IMR-90 (cell line): ENCODE measurements around the gene NTRK3. TPM values are rescaled to one million over a fixed set of nuclear protein-coding genes. Genes with fewer than 3 reads are reported as not detected.

Experiments used
- ATAC-seq: fragments of 200-7000 bp; cut with Tn5 transposase; 2 replicates; pipeline ENCODE4 v1.9.1; 2020; ENCODE audit warnings: low read depth, mild to moderate bottlenecking, moderate library complexity
- BruUV-seq: library from RNA; stranded (reverse); fragments of 400-500 nt; replicated peaks from 2 replicates; lab custom pipeline; 2021; lab: Mats Ljungman, UMichigan
- CTCF ChIA-PET: fragments of 300-600 bp; formaldehyde crosslinking; extraction: SDS; loops from one replicate; lab custom pipeline; 2021; ENCODE audit warnings: antibody characterized with exemption; lab: Yijun Ruan, JAX
- POLR2A ChIA-PET: fragments of 300-600 bp; sonication (Branson Sonifier 250); formaldehyde crosslinking; loops from one replicate; lab custom pipeline; 2022; ENCODE audit warnings: antibody characterized with exemption; ENCODE audit not compliant: unreplicated experiment; lab: Charles Lee
- DNase-seq: peaks from one replicate; pipeline ENCODE4 v3.0.0; 2013
- H2AFZ ChIP-seq: replicated peaks from 2 replicates; pipeline ENCODE3; 2013; ENCODE audit warnings: low read length, mild to moderate bottlenecking; ENCODE audit not compliant: poor library complexity
- H2AK5ac ChIP-seq: 2 replicates; pipeline ENCODE4 v1.6.1; 2013; ENCODE audit warnings: low read depth, low read length, inconsistent platforms
- H2AK9ac ChIP-seq: replicated peaks from 2 replicates; pipeline ENCODE3; 2013; ENCODE audit warnings: mild to moderate bottlenecking, low read depth, low read length, moderate library complexity; ENCODE audit not compliant: poor library complexity
- H2BK120ac ChIP-seq: 2 replicates; pipeline ENCODE4 v1.6.1; 2013; ENCODE audit warnings: low read depth, low read length, inconsistent platforms
- H2BK15ac ChIP-seq: 3 replicates; pipeline ENCODE4 v1.6.1; 2013; ENCODE audit warnings: low read depth, low read length, inconsistent platforms
- H2BK20ac ChIP-seq: 2 replicates; pipeline ENCODE4 v1.6.1; 2013; ENCODE audit warnings: low read depth, mild to moderate bottlenecking, inconsistent platforms, low read length, moderate library complexity
- H2BK5ac ChIP-seq: 2 replicates; pipeline ENCODE4 v1.6.1; 2013; ENCODE audit warnings: mild to moderate bottlenecking, low read depth, low read length, inconsistent platforms; ENCODE audit not compliant: poor library complexity, severe bottlenecking
- H3K14ac ChIP-seq: replicated peaks from 2 replicates; pipeline ENCODE4 v1.6.1; 2013; ENCODE audit warnings: low read depth, low read length, inconsistent platforms
- H3K18ac ChIP-seq: 2 replicates; pipeline ENCODE4 v1.6.1; 2013; ENCODE audit warnings: low read depth, low read length, control low read depth
- H3K23ac ChIP-seq: 2 replicates; pipeline ENCODE4 v1.6.1; 2013; ENCODE audit warnings: low read depth, low read length, inconsistent platforms
- H3K27ac ChIP-seq: 2 replicates; pipeline ENCODE4 v1.5.1; 2013; ENCODE audit warnings: mild to moderate bottlenecking, control low read depth, low read length; ENCODE audit not compliant: insufficient read depth
- H3K27me3 ChIP-seq: 2 replicates; pipeline ENCODE4 v1.6.1; 2013; ENCODE audit warnings: low read length; ENCODE audit not compliant: control insufficient read depth, insufficient read depth
- H3K36me3 ChIP-seq: 2 replicates; pipeline ENCODE4 v1.6.1; 2013; ENCODE audit warnings: low read length, mixed read lengths; ENCODE audit not compliant: control insufficient read depth, insufficient read depth
- H3K4ac ChIP-seq: 2 replicates; pipeline ENCODE4 v1.6.1; 2013; ENCODE audit warnings: low read depth, low read length, inconsistent platforms
- H3K4me1 ChIP-seq: 2 replicates; pipeline ENCODE4 v1.6.1; 2013; ENCODE audit warnings: low read length, mixed read lengths; ENCODE audit not compliant: control insufficient read depth, insufficient read depth
- H3K4me2 ChIP-seq: 2 replicates; pipeline ENCODE4 v1.6.1; 2013; ENCODE audit warnings: low read depth, mild to moderate bottlenecking, control low read depth, low read length, moderate library complexity
- H3K4me3 ChIP-seq: 2 replicates; pipeline ENCODE4 v1.5.1; 2013; ENCODE audit warnings: low read depth, mild to moderate bottlenecking, control low read depth, low read length, moderate library complexity; ENCODE audit not compliant: insufficient read depth
- H3K56ac ChIP-seq: 2 replicates; pipeline ENCODE4 v1.6.1; 2013; ENCODE audit warnings: low read length, inconsistent platforms; ENCODE audit not compliant: insufficient read depth; ENCODE audit errors: extremely low read depth
- H3K79me1 ChIP-seq, 2 experiments: 2 replicates each; pipeline ENCODE4 v1.6.1; 2013; ENCODE audit warnings: low read length in 2 of 2, inconsistent platforms in 1 of 2, low read depth in 1 of 2
- H3K9ac ChIP-seq: 2 replicates; pipeline ENCODE4 v1.6.1; 2013; ENCODE audit warnings: low read depth, low read length, control low read depth
- H3K9me1 ChIP-seq: 2 replicates; pipeline ENCODE4 v1.6.1; 2013; ENCODE audit warnings: low read length, inconsistent platforms; ENCODE audit not compliant: insufficient read depth
- H3K9me3 ChIP-seq: 2 replicates; pipeline ENCODE4 v1.6.1; 2013; ENCODE audit warnings: low read length; ENCODE audit not compliant: control insufficient read depth, insufficient read depth
- H4K20me1 ChIP-seq: 2 replicates; pipeline ENCODE4 v1.6.1; 2013; ENCODE audit warnings: low read length, inconsistent platforms; ENCODE audit not compliant: insufficient read depth
- H4K5ac ChIP-seq: 2 replicates; pipeline ENCODE4 v1.6.1; 2013; ENCODE audit warnings: mild to moderate bottlenecking, low read depth, low read length, control low read depth
- H4K8ac ChIP-seq, 2 experiments: 2 replicates each; pipeline ENCODE4 v1.6.1; 2013; ENCODE audit warnings: low read depth in 2 of 2, low read length in 2 of 2, control low read depth in 1 of 2, inconsistent platforms in 1 of 2
- H4K91ac ChIP-seq: 2 replicates; pipeline ENCODE4 v1.6.1; 2013; ENCODE audit warnings: low read depth, low read length, inconsistent platforms; ENCODE audit not compliant: insufficient read depth
- BHLHE40 ChIP-seq: fragments of 150-350 bp; IDR thresholded peaks from 2 replicates; pipeline ENCODE4 v1.6.1; 2016; ENCODE audit warnings: mild to moderate bottlenecking, low read depth, low read length
- CEBPB ChIP-seq: IDR thresholded peaks from 2 replicates; pipeline ENCODE4 v1.6.1; 2012; ENCODE audit warnings: low read depth, low read length, improper control_type of control experiment
- CHD1 ChIP-seq: IDR thresholded peaks from 2 replicates; pipeline ENCODE4 v1.6.1; 2012; ENCODE audit warnings: low read depth, low read length, improper control_type of control experiment
- FOS ChIP-seq: fragments of 150-350 bp; IDR thresholded peaks from 2 replicates; pipeline ENCODE4 v1.6.1; 2016; ENCODE audit warnings: low read depth, low read length
- MAFK ChIP-seq: IDR thresholded peaks from 2 replicates; pipeline ENCODE4 v1.6.1; 2012; ENCODE audit warnings: low read depth, low read length, improper control_type of control experiment
- MAZ ChIP-seq: IDR thresholded peaks from 2 replicates; pipeline ENCODE4 v1.6.1; 2012; ENCODE audit warnings: low read depth, mild to moderate bottlenecking, low read length, improper control_type of control experiment, moderate library complexity, borderline replicate concordance
- MXI1 ChIP-seq: IDR thresholded peaks from 2 replicates; pipeline ENCODE4 v1.6.1; 2012; ENCODE audit warnings: low read depth, mild to moderate bottlenecking, low read length, moderate library complexity, borderline replicate concordance
- NFE2L2 ChIP-seq: fragments of 150-350 bp; IDR thresholded peaks from 2 replicates; pipeline ENCODE4 v1.6.1; 2016; ENCODE audit warnings: low read depth, mild to moderate bottlenecking, low read length
- POLR2A ChIP-seq: IDR thresholded peaks from 2 replicates; pipeline ENCODE4 v1.6.1; 2012; ENCODE audit warnings: mild to moderate bottlenecking, low read depth, low read length
- RAD21 ChIP-seq: IDR thresholded peaks from 2 replicates; pipeline ENCODE4 v1.6.1; 2012; ENCODE audit warnings: low read length, improper control_type of control experiment
- RCOR1 ChIP-seq: IDR thresholded peaks from 2 replicates; pipeline ENCODE4 v1.6.1; 2012; ENCODE audit warnings: mild to moderate bottlenecking, low read length, improper control_type of control experiment; ENCODE audit not compliant: insufficient replicate concordance
- RFX5 ChIP-seq: IDR thresholded peaks from 2 replicates; pipeline ENCODE4 v1.8.0; 2012; ENCODE audit warnings: low read depth, mild to moderate bottlenecking, low read length, moderate library complexity
- SMC3 ChIP-seq: fragments of 150-350 bp; IDR thresholded peaks from 2 replicates; pipeline ENCODE4 v1.6.1; 2016; ENCODE audit warnings: low read depth, mild to moderate bottlenecking, antibody characterized with exemption, low read length, moderate library complexity
- WGBS, 2 experiments: methylation state at CpG; one replicate each; pipeline versions ENCODE4 v1.1.5 to v1.1.7; 2013; ENCODE audit warnings: missing lambda C conversion rate in 2 of 2; ENCODE audit not compliant: insufficient read length in 1 of 2; ENCODE audit errors: extremely low coverage in 2 of 2; 5-methylcytosine and 5-hydroxymethylcytosine counted together
- dilution Hi-C: fragments of 300-500 bp; cut with HindIII; formaldehyde crosslinking; loops from one replicate; pipeline ENCODE4 v1.14.3; 2018; ENCODE audit warnings: low sequenced_read_pairs; ENCODE audit not compliant: unreplicated experiment
- in situ Hi-C: fragments of 300-500 bp; cut with MboI; formaldehyde crosslinking; loops from 3 replicates; pipeline ENCODE4 v1.14.3; 2019; ENCODE audit warnings: low sequenced_read_pairs, inconsistent platforms, mixed read lengths
- intact Hi-C: fragments of 100-400 bp; cut with micrococcal nuclease; formaldehyde crosslinking; loops from 2 replicates; pipeline ENCODE4 v1.10.0; 2022
- polyA plus RNA-seq, 3 experiments: library from polyadenylated mRNA; depleted of rRNA; stranded (reverse); fragments of >200 nt; gene quantifications; 2 replicates each; pipeline ENCODE4 v1.2.3, GENCODE V29; 2012; ENCODE audit warnings: low replicate concordance in 1 of 3
- total RNA-seq: library from RNA; depleted of rRNA; stranded (reverse); fragments of >200 nt; gene quantifications from 2 replicates; pipeline ENCODE4 v1.2.3, GENCODE V29; 2012
- TF ChIP-seq, protein P1 (sequence below): fragments of 150-350 bp; IDR thresholded peaks from 2 replicates; pipeline ENCODE4 v1.6.1; 2016; ENCODE audit warnings: low read depth, mild to moderate bottlenecking, low read length, moderate library complexity, borderline replicate concordance
- TF ChIP-seq, protein P2 (sequence below): fragments of 150-350 bp; IDR thresholded peaks from 2 replicates; pipeline ENCODE4 v1.6.1; 2017; ENCODE audit warnings: mild to moderate bottlenecking, antibody characterized with exemption, low read length, low read depth
- TF ChIP-seq, protein P3 (sequence below): conservative IDR thresholded peaks from 2 replicates; pipeline ENCODE4 v1.5.1; 2012; ENCODE audit warnings: mild to moderate bottlenecking, low read depth, low read length, improper control_type of control experiment

The NTRK3 gene
- total and polyA plus RNA-seq, 2 of the 4 experiments (the other 2 are of a cell fraction), result under 0.01 to 0.15 TPM

DNA sequence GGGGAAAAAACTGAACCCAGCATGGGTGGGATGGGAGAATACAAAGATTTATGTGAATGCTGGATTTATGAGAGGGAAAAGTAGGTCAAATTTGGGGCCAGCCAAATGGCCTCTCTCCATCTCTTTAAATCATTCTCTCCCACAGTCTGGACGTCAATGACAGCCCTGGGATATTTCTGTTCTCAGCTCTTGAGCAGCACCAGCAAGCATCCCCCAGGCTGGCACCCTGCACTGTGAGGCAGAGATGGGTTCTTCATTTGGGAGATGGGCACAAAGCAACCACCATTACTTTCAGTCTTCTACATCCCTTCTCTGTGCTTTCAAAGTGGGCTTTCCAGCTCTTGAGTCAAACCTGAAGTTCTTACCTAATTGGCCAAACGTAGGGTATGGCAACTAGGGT is 321.0 kb downstream of the NTRK3 start:
- Histone ChIP-seq H3K9me1 (no peaks in the 10 kb centered on the region), H2AFZ (no peak overlapping the region), H2BK15ac (no peak overlapping the region), H3K4me1 (no peaks in the 10 kb centered on the region), H3K36me3 (no peaks in the 10 kb centered on the region), H4K20me1 (no peaks in the 10 kb centered on the region), H3K4ac (no peak overlapping the region), H3K27ac (no peak overlapping the region), H3K56ac (no peak overlapping the region), H2BK5ac (no peak overlapping the region), H3K4me2 (no peak overlapping the region), H2AK5ac (no peak overlapping the region), H2BK20ac (no peak overlapping the region), H3K4me3 (no peak overlapping the region), H3K79me1 (no peaks in the 10 kb centered on the region), H3K27me3 (no peaks in the 10 kb centered on the region), H2BK120ac (no peak overlapping the region), H4K8ac (no peak overlapping the region), H4K5ac (no peak overlapping the region), H3K18ac (no peak overlapping the region), H4K91ac (no peak overlapping the region), H3K9me3 (no peaks in the 10 kb centered on the region), H3K9ac (no peak overlapping the region), H3K23ac (no peak overlapping the region), H3K14ac (no peak overlapping the region), H2AK9ac (no peak overlapping the region)
- ATAC-seq (no peak), DNase-seq (no peak)
- CTCF ChIA-PET, result no interaction called here
- in situ Hi-C loops, result no loop called here
- intact Hi-C loops, result no loop called here
- TF ChIP-seq CHD1, result no peak
- no peak for TF ChIP-seq CEBPB
- TF ChIP-seq, protein P1, sequence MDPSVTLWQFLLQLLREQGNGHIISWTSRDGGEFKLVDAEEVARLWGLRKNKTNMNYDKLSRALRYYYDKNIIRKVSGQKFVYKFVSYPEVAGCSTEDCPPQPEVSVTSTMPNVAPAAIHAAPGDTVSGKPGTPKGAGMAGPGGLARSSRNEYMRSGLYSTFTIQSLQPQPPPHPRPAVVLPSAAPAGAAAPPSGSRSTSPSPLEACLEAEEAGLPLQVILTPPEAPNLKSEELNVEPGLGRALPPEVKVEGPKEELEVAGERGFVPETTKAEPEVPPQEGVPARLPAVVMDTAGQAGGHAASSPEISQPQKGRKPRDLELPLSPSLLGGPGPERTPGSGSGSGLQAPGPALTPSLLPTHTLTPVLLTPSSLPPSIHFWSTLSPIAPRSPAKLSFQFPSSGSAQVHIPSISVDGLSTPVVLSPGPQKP, result no peak
- no peak for TF ChIP-seq MAZ
- TF ChIP-seq MXI1, result no peak
- no peak for TF ChIP-seq NFE2L2
- no peak for TF ChIP-seq RFX5
- TF ChIP-seq, protein P2, sequence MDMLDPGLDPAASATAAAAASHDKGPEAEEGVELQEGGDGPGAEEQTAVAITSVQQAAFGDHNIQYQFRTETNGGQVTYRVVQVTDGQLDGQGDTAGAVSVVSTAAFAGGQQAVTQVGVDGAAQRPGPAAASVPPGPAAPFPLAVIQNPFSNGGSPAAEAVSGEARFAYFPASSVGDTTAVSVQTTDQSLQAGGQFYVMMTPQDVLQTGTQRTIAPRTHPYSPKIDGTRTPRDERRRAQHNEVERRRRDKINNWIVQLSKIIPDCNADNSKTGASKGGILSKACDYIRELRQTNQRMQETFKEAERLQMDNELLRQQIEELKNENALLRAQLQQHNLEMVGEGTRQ, result no peak
- no peak for TF ChIP-seq BHLHE40
- no peak for TF ChIP-seq RAD21
- no peak for TF ChIP-seq MAFK
- TF ChIP-seq SMC3, result no peak
- TF ChIP-seq, protein P3, sequence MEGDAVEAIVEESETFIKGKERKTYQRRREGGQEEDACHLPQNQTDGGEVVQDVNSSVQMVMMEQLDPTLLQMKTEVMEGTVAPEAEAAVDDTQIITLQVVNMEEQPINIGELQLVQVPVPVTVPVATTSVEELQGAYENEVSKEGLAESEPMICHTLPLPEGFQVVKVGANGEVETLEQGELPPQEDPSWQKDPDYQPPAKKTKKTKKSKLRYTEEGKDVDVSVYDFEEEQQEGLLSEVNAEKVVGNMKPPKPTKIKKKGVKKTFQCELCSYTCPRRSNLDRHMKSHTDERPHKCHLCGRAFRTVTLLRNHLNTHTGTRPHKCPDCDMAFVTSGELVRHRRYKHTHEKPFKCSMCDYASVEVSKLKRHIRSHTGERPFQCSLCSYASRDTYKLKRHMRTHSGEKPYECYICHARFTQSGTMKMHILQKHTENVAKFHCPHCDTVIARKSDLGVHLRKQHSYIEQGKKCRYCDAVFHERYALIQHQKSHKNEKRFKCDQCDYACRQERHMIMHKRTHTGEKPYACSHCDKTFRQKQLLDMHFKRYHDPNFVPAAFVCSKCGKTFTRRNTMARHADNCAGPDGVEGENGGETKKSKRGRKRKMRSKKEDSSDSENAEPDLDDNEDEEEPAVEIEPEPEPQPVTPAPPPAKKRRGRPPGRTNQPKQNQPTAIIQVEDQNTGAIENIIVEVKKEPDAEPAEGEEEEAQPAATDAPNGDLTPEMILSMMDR, result no peak
- TF ChIP-seq POLR2A, result no peak
- no peak for TF ChIP-seq FOS
- no peak for TF ChIP-seq RCOR1
- dilution Hi-C loops, result no loop called here
- WGBS, 2 experiments, result no CpG with 5 or more reads among the region's 2 CpGs
- BruUV-seq, result no TSS peak
- POLR2A ChIA-PET, result no interaction called here
